Neural cell (in vitro differentiated cells): ENCODE measurements around the gene COG7.

Experiments
- CTCF ChIP-seq: fragments of 450-650 bp; IDR thresholded peaks from 2 replicates; pipeline ENCODE4 v1.5.1; 2014; ENCODE audit warnings: antibody characterized with exemption, mild to moderate bottlenecking, moderate library complexity; ENCODE audit not compliant: poor library complexity, severe bottlenecking
- POLR2AphosphoS5 ChIP-seq: IDR thresholded peaks from 2 replicates; pipeline ENCODE4 v1.6.1; 2012

GRCh38 chr16:23395732-23396131, 57.3 kb downstream of the COG7 start:
- TF ChIP-seq CTCF (no peak), POLR2AphosphoS5 (no peak)
